Suprapubic skin (tissue), 4 donors: ENCODE measurements around the gene LAX1.

ENCODE experiments used
- POLR2A ChIP-seq, 2 donors: fragments of 450-650 bp; IDR thresholded peaks; one replicate each; pipeline ENCODE4 v1.6.1; 2017; ENCODE audit warnings: antibody characterized with exemption in 2 of 2, mild to moderate bottlenecking in 2 of 2, moderate library complexity in 2 of 2
- POLR2AphosphoS5 ChIP-seq, 3 donors: sonication (generic); formaldehyde crosslinking; IDR thresholded peaks; one replicate each; pipeline ENCODE4 v1.6.1; 2017; ENCODE audit warnings: antibody characterized with exemption in 3 of 3
- TF ChIP-seq, protein P1 (sequence below), 2 donors: fragments of 200-600 bp in 1 of 2; fragments of 450-650 bp in 1 of 2; sonication (generic) in 1 of 2; IDR thresholded peaks; one replicate each; pipeline ENCODE4 v1.5.1; 2016 to 2019; ENCODE audit warnings: antibody characterized with exemption in 2 of 2, mild to moderate bottlenecking in 1 of 2, moderate library complexity in 1 of 2

DNA sequence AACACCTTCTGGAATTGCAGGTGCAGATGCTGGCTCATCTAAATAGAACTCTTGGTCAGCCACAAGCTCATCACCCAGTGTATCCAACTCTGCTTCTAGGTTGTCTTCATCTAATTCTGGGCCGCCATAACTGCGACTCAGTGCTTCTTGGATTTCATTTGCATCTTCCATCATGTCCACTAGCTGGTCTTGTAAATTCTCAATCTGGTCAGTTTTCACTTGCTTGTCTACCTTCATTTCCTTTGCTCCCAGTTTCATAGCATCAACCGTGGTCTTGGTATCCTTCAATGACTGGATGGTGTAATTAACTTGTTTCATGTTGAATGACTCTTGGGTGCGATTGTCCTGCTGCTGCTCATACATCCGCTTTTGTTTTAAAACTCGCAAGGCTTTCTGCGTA lies 40.7 kb downstream of the LAX1 start:
- TF ChIP-seq, protein P1, sequence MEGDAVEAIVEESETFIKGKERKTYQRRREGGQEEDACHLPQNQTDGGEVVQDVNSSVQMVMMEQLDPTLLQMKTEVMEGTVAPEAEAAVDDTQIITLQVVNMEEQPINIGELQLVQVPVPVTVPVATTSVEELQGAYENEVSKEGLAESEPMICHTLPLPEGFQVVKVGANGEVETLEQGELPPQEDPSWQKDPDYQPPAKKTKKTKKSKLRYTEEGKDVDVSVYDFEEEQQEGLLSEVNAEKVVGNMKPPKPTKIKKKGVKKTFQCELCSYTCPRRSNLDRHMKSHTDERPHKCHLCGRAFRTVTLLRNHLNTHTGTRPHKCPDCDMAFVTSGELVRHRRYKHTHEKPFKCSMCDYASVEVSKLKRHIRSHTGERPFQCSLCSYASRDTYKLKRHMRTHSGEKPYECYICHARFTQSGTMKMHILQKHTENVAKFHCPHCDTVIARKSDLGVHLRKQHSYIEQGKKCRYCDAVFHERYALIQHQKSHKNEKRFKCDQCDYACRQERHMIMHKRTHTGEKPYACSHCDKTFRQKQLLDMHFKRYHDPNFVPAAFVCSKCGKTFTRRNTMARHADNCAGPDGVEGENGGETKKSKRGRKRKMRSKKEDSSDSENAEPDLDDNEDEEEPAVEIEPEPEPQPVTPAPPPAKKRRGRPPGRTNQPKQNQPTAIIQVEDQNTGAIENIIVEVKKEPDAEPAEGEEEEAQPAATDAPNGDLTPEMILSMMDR (IDR thresholded peaks at IDR 0.05), result no peak
- TF ChIP-seq POLR2A (IDR thresholded peaks at IDR 0.05) (no peak), POLR2AphosphoS5 (IDR thresholded peaks at IDR 0.05) (no peak)
